GDM1 (cell line): ENCODE data around the gene CMTM8.

Experiments
- DNase-seq: peaks from one replicate; lab custom pipeline; 2025; lab: John Stamatoyannopoulos, UW

Gene CMTM8

DNA sequence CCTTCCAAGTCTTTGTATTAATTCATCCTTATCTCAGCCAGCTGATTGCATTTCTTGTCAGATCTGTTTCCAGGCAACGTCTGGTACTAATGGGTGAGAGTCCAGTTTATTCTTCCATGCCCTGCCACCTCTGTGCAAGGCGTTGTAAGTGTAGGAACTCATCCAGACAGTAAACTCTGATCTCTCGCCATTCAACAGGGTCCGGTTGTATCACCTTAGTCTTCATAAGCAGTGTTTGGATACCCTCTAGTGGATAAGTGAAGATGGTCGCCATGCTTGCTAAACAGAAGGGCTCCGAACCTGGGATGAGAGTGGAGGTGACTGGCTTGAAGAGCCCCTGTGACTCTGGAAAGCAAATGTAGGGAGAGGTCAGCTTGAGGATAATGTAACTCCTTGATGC, 101.6 kb downstream of the CMTM8 start:
- peak; percentile 8 for DNase-seq

DNA sequence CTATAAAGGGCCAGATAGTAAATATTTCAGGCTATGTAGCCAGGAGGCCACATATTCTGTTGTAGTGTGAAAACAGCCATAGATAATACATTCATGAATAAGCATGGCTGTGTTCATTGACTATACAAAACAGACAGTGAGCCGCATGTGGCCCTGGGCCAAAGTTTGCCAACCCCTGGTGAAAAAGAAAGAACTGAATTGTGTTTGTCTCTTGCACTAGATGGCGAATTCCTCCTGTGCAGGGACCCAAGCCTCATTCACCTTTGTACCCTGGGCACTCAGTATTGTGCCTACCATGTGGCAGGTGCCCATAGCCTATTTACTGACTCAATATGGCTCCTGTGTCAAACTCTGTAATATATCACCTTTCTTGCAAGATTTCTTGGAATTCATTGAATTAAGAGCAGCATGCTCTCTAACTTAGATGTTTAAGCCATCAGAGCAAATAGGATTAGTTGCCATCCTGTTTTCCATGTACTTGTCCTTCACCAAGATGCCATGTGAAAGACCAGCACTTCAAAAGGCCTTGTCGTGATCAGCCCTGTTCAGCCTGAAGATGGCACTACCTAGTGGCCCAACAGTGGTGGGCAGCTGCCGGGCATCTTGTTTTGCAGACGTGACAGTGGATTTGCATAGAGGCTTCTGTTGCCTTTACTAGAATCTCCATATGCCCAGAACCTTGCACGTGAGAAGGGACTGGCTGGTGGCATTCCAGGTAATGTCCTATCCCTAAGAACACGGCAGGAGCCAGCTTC, 102.3 kb downstream of the CMTM8 start:
- no peak for DNase-seq

DNA sequence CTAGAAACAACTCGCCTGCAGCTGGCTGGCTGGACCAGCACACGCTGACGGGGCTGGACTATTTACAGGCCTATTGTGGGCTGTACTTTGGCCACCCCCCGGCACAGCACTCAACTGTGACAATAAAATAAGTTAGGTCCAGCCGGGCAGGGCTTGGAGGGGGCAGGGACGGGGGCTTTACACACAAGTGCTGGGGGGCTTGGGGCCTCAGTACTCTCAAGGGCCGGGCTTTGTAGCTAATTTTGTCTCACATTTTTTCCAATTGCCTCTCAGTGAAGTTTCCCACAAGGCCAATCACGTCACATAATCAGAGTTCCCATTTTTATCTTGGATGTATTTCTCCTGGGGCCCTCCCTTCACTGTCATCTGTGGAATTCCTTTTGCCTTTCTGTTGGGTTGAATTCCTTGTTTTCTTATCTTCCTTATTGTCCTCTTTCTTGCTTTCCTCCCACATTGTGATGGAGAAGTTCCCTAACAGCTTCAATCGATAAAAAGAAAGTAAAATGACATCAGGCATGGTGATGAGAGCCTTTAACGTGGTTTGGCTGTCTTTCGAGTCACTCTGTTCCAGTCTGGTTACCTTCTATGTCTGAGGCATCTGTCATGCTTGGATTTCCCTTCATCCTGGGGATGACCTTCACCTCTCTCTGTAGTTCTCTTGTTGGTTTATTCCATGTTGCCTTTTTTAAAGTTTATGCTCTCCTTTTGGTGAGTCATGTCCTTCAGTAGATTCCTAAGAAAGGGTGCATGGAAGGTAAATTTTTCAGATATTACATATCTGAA, 109.1 kb downstream of the CMTM8 start:
- DNase-seq = no peak

DNA sequence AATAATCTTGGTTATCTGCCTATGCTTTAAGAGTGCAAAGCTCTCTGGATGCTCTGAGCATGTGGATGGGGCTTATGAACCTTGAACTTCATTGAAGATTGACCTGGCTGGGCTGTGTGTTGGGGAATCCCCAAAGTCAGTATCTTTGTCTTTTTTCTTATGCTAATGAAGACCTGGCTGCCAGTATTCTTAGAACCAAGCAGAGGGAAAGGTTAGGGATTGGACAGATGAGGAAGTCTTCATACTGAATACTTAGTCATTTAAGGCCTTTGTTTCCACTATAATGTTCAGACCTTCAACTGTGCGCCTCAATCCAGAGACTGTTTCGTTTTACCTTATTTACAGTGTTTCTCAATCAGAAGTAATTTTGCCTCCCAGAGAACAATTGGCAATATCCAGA, 110.7 kb downstream of the CMTM8 start:
- no peak for DNase-seq

DNA sequence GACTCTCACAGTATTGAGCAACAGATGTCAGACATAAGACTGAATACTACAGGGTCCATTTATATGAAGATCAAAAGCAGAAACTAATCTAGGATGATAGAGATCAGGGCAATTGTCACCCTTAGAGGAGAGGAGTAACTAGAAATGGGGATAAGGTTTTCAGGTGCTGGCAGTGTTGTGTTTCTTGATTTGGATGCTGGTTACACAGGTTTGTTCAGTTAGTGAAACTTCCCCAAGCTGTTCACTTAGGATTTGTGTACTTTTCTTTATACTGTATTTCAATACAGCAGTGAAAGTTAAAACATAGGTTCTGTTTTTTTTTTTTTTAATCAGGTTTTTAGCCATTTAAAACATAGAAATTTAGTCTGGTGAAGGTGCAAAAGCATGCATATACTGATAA, 114.1 kb downstream of the CMTM8 start:
- no peak for DNase-seq

DNA sequence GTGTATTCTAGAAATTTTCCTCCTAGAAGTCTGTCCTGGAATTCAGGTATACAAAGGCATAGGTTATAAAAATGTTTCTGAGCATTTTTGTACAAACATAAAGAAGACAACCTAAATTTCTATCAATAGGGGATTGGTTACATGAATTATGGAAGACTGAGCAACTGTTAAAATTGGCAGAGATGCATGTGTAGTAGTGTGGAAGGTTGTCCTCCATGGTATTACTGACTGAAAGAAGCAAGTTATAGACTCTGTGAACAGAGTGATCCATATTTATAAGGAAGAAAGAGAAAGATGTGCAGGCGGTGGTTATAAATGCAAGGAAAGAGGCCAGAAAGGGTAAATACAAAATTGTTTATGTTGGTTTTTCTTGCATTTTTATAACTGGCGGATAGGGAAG, 114.9 kb downstream of the CMTM8 start:
- no peak for DNase-seq

DNA sequence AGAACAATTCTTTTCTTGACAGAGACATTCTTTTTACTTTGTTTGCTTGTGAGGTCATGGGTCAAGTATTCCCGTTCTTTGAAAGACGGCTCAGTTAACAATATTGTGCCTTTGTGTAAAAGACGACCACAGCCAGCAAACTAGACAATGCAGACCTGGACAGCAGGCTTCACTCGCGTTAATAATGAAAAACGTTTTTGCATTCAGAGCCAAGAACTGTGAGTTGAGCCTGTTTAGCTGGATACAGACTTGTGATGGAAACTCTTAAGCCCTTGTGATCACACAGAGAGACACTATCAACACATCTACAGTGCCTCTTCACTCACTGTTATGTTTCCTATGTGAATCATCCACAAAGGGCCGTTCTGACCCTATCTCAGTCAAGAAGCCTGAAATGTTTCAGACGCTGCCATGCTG, 115.9 kb downstream of the CMTM8 start:
- DNase-seq = no peak

DNA sequence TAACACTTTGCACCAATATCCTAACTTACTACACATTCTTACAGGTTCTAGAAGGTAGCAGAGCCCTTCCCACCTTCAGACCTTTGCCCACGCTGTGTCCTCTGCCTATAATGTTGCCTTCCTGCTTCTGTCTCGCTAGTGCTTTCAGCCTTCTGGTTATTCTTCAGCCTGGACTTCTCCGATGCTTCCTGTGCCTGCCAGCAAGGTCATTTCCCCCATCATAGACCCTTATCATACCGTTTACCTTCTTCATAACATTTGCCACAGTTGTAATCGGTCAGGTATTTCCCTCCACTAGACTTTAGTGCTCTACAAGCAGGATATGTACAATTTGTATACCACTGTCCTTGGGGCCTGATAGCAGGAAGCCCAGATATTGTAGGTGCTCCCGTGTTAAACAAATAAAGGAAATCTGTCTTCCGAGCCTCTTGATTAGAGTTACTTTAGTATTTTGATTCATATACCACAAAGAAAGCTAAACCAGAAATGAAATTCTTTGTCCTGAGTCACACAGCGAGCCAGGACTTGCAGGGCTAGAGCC, 117.3 kb downstream of the CMTM8 start:
- no peak for DNase-seq

DNA sequence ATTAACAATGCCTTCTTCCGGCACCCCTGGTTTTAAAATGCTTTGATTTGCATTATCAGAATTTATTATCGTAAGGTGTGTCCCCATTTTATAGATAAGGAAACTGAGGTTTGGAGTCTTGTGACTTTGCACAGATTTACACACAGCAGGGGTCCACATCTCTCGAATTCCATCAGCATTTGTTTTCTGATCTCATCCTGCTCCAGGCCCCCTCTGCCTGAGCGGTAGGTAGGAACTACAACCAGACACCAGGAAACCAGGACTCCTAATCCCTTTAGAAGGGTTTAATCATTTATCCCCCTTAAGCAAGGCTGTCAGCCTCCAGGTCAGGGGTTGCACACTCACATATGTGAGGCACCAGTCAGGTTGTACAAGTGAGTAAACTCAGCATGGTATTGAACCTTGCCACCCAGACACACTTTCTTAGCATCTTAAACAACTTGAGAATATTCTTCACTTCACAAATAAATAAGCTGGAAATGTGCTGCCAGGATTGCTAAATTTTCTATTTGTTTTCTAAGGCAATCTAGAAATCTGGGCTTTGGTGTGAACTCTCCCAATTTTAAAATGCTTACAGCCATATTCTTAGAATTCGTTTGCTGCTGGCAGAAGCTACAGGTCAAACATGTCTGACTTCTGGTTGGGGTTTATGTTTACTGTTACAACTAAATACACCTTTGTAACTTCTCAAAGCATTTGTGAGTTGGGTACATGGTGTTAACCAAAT, 121.4 kb downstream of the CMTM8 start:
- no peak for DNase-seq

DNA sequence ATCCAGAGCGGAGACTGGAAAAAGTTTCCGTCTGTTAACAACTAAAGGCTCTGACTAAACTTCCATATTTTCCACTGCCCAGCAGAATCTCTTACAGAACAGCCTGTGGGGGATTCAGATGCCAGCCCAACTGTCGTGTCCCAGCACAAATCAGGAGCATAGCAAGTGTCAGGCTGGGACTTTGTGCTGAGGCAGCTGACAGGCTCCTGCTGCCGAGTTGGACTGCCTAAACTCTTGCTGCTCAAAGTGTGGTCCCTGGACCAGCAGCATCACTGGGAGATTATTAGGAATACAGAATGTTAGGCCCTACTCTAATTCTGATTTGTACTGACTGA, 122.0 kb downstream of the CMTM8 start:
- DNase-seq = no peak

DNA sequence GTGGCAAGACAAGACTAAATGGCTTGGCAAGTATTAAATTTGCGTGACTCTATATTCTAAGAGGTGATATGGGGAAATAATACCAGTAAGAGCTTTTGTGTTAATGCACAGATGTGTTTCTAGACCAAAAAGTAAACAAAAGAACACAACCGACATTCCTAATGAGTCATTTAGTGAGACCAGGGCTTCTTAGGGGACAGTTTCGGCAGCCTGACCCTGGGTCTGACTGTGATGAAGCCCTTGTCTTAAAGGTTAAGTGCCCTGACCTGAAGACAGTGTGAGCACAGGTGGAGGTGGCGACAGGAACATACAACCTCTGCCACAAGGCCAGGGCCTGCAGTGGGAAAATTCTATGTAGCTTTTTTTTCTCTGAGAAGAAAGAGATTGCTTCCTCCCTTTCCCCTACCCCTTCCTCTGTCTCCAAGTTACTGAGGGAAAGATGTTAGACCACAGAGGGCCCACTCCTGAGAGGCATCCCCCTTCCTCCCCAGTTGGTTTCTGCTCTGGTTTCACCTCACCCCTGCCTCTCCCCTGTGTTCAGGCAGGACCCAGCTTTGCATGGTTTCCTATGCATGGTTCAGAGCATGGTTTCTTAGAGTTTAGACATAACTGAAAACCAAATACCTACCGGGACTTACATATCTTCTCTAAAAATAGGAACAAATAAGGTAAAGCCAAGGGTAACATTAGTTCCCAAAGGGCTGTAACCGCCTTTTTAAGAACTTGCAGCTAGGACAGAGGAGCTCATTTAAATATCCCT, 128.3 kb downstream of the CMTM8 start:
- DNase-seq = no peak

DNA sequence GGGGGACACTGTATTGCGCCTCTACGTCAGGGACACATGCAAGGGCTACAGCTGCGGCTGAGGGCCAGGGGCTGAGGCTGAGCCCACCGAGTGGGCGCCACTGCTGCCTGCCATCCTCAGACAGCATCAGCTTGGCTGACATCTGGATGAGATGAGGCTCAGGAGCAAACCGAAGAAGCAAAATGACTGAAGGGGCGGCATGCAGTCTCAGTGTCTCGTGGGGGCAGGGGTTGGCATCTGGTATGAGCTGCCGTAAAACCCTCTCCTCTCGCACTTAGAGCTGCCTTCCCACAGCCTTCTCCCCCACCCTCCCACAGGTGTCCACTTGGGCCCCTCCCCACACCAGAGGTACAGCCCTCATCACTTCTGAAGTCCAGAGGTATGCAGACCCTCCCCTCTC, 129.0 kb downstream of the CMTM8 start:
- DNase-seq = no peak

DNA sequence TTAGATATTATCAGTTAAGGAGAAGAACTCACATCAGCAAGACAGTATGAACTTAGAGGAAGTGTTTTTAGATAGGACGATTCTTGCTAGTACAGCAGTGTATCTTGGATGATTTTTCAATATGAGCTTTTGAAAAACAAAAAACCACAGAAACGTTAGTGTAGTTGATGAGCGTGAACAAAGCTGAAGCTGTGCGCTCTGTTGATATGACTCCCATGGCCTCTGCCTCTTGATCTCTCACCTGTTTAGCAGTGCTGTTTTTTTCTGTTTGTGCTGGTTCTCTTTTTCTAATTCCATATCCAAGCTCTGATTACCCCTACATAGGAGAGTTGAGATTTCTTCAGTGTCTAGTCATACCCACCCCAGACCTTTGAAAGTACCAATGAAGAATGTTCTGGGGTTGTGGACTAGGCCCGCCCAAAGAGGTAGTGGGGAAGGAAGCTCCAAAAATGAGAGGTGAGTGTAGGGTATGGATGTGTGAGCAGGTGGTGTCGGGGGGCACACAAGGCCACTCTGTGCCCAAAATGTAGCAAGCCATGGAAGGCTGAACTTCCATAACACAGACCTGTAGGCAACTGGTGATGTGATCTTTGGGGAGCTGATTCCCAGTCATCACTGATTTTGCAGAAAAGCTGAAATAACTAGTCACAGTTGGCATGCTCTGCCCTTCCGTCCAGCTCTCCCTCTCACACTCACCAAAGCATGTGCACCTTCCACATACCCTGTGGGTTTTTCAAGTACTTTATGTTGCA, 133.2 kb downstream of the CMTM8 start:
- DNase-seq = no peak

DNA sequence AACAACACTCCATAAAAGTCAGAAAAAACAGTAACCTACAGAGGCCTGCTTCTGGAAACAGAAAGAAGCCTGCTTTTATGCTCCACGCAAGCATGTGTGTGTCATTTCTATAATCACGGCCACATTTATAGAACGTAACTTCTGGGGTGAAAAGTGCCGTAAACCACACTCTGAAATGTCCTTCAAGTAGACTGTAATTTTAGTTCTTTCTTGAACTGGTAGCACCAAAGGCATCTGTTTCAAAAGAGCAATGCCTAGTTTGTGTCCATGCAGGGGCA, 133.7 kb downstream of the CMTM8 start:
- DNase-seq = no peak

DNA sequence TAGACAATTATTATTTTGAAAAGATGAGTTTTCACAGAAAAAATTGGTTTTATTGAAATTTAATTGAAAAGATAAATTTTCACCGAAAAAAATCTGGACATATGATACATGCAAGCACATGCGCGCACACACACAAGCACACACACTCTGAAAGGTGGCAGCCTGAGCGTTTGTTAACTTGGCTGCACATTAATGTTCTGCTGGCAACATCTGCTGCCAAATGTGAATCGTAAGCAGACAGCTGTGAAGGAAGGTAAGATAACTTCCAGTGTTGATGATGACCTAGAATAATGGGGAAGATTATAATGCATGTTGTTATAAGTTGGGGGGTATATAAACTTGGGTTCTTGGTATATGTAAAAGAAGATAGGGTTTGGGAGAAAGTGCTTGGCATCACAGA, 134.8 kb downstream of the CMTM8 start:
- no peak for DNase-seq

DNA sequence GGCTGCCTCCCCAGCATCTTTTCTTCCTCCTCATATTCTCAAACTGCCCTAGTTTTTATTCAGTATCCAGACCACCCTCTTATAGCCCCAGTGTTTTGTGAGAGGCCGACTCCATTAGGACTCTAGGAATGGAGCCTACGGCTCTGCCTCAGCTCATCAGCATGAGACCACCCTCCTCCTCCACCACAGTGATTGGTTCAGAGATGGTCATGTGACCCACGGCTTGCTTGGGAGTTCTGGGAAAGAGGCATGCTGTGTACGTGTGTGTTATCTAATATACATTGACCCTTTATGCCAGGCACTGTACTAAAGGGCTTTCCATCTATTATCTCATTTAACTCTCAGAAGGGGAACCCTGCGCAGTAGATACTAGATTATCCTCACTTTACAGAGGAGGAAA, 135.4 kb downstream of the CMTM8 start:
- no peak for DNase-seq

DNA sequence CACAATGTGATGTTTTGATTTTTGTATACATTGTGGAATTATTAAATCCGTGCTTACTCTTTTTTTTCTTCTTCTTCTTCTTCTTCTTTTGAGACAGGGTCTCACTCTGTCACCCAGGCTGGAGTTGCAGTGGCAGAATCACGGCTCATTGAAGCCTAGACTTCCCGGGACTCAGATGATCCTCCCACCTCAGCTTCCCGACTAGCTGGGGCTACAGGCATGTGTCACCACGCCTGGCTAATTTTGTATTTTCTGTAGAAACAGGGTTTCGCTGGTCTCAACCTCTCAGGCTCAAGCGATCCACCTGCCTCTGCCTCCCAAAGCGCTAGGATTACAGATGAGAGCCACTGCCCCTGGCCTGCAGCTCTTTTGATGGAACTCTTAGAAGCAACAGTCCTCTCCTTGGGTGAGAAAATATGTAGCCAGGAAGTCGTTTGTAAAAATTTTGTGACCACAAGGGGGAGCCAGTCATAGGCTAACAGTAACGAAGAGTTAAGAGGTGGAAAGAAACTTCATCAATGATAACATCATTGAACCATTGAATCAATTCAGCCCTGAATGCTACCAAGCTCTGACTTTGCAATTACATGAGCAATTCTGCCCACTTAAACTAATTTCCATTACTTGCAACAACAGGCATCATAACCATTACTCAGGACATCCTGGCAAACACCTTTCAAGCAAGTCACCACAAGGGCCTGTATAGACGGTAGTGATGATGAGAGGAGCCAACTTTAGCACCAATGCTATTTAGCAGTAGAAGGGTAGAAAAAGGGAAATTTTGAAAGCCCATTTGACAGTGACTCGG, 136.5 kb downstream of the CMTM8 start:
- peak; percentile 46 for DNase-seq

DNA sequence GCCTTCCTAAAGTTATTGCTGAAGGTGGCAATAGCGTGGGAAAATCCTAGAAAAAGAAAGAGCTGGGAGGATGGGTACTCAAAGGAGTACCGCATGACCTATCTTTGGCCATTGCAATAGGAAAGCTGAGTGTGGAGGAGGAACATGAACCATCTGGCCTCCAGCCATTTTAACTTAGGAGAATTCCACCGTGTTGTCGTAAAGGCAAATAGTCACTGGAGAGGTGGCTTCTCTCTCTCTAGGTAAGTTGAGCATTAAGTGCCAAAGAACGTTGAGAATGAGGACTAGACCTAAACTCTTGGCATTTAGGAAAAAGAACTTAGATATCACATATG, 137.1 kb downstream of the CMTM8 start:
- no peak for DNase-seq

DNA sequence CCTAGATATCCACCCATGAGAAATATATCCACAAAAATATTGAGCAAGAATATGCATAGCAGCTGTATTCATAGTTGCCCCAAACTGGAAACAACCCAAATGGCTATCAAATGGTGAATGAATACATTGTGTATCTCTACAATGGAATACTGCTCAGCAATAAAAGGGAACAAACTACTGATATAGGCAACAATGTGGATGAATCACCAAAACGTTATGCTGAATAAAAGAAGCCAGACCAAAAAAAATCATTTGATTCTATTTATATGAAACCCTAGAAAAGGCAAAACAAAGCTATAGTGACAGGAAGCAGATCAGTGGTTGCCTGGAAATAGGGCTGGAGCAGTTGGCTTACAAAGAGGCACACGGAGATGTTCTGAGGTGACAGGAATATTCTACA, 137.6 kb downstream of the CMTM8 start:
- DNase-seq = no peak

DNA sequence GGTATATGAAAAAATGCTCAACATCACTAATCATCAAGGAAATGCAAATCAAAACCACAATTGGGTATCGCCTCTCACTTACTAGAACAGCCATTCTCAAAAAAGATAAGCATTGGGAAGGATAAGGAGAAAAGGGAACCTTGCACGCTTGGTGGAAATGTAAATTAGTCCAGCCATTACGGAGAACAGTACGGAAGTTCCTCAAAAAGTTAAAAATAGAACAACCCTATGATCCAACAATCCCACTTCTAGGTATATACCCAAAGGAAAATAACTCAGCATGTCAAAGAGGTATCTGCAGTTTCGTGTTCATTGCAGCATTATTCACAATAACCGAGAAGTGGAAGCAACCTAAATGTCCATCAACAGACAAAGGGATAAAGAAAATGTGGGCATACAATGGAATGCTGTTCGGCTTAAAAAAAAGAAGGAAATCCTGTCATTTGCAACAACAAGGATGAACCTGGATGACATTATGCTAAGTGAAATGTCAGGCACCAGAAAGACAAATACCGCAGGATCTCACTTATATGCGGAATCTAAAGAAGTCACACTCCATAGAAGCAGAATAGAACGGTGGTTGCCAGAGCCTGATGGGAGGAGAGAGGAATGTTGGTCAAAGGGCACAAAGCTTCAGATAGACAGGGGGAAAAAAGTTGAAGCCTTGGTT, 141.5 kb downstream of the CMTM8 start:
- DNase-seq = no peak
